Calu3 (cell line): ENCODE data around the gene SV2B. TPM values are rescaled to one million over a fixed set of nuclear protein-coding genes. Genes with fewer than 3 reads are reported as not detected.

Experiments used
- BruUV-seq: library from RNA; stranded (reverse); fragments of 400-500 nt; replicated peaks from 2 replicates; lab custom pipeline; 2021; lab: Mats Ljungman, UMichigan
- CTCF ChIA-PET: fragments of 300-600 bp; sonication (Branson Sonifier 250); formaldehyde crosslinking; loops from one replicate; lab custom pipeline; 2022; ENCODE audit warnings: antibody characterized with exemption; lab: Charles Lee
- DNase-seq: peaks from one replicate; pipeline ENCODE4 v3.0.0; 2022
- H3K27ac Mint-ChIP-seq: one replicate; pipeline ENCODE4 v1.8.0; 2022; ENCODE audit warnings: mixed read lengths; ENCODE audit not compliant: unreplicated experiment
- H3K27me3 Mint-ChIP-seq: one replicate; pipeline ENCODE4 v1.8.0; 2022; ENCODE audit warnings: mixed read lengths; ENCODE audit not compliant: unreplicated experiment
- H3K36me3 Mint-ChIP-seq: one replicate; pipeline ENCODE4 v1.8.0; 2022; ENCODE audit warnings: mild to moderate bottlenecking, moderate library complexity, mixed read lengths; ENCODE audit not compliant: insufficient read depth, unreplicated experiment
- H3K4me1 Mint-ChIP-seq: one replicate; pipeline ENCODE4 v1.8.0; 2022; ENCODE audit warnings: mild to moderate bottlenecking, low read depth, mixed read lengths; ENCODE audit not compliant: unreplicated experiment
- H3K4me3 Mint-ChIP-seq: one replicate; pipeline ENCODE4 v1.8.0; 2022; ENCODE audit warnings: mild to moderate bottlenecking, low read depth, moderate library complexity, mixed read lengths; ENCODE audit not compliant: unreplicated experiment
- H3K9me3 Mint-ChIP-seq: one replicate; pipeline ENCODE4 v1.8.0; 2022; ENCODE audit warnings: low read depth, mixed read lengths; ENCODE audit not compliant: unreplicated experiment
- intact Hi-C: fragments of 100-400 bp; cut with micrococcal nuclease; formaldehyde crosslinking; loops from one replicate; pipeline ENCODE4 v1.10.0; 2022; ENCODE audit not compliant: unreplicated experiment
- total RNA-seq: library from RNA; stranded (reverse); gene quantifications from 2 replicates; pipeline ENCODE4 v1.2.3, GENCODE V29; 2022
- TF ChIP-seq, protein P1 (sequence below): fragments of 200-600 bp; IDR thresholded peaks from one replicate; pipeline ENCODE4 v1.8.0; 2022; ENCODE audit warnings: antibody characterized with exemption; ENCODE audit not compliant: unreplicated experiment

SV2B gene
- total RNA-seq, 1 experiment from 2014 or later: 2.2 TPM

DNA sequence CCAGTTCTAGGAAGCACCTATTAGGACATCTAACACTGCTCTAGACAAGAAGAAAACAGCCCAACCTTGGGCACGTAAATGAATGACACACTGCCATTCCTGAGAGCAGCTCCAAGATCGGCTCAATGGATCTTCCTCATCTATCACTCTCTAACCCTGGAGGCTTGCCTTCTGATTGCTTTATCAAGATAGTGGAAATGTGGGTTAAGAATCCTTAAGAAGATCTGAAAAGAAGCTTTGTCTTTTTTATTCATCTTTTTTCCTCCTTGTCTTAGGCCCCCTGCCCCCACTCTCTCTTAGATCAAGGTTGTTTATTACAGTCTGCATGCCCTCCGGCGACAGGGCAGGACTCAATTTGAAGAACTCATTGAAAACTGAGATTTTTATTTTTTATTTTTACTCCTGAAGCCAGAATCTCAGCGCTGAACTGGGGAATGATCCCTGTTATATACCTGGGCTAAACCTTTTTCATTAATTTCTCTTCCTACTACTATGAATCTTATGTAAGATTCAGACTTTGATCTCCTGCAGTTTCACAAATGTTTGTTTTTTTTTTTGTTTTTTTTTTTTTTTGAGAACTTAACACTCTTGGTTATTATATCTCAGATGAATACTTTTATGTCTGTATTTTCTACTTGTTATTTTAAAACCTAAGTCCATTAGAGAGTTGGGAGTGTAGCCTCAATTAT, 219.5 kb downstream of the SV2B start:
- H3K27ac Mint-ChIP-seq: no peak overlapping the region

DNA sequence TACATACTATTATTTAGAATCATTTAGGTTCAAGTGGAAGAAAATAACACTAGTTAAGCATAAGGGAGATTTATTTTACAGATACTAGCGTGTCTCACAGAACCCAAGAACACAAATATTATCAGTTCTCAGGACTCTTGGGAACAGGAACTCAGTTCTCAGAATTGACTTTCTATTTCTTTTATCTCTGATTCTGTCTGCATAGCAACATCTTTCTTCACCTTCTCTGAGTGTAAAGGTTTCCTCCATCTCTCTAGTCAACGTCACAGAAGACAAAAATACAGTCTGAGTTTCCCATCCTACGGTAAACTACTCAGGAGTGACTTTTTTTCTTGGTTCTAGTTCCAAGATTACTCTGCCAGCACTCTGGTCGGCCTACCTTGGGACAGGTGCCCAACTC, 220.0 kb downstream of the SV2B start:
- CTCF ChIA-PET: no interaction called here
- intact Hi-C loops: no loop called here
- Mint-ChIP-seq H3K4me3 (no peak overlapping the region), H3K9me3 (no peaks in the 10 kb centered on the region), H3K27me3 (no peaks in the 10 kb centered on the region), H3K4me1 (no peaks in the 10 kb centered on the region), H3K27ac (no peak overlapping the region), H3K36me3 (no peaks in the 10 kb centered on the region)
- DNase-seq: no peak
- BruUV-seq: no TSS peak
- TF ChIP-seq, protein P1, sequence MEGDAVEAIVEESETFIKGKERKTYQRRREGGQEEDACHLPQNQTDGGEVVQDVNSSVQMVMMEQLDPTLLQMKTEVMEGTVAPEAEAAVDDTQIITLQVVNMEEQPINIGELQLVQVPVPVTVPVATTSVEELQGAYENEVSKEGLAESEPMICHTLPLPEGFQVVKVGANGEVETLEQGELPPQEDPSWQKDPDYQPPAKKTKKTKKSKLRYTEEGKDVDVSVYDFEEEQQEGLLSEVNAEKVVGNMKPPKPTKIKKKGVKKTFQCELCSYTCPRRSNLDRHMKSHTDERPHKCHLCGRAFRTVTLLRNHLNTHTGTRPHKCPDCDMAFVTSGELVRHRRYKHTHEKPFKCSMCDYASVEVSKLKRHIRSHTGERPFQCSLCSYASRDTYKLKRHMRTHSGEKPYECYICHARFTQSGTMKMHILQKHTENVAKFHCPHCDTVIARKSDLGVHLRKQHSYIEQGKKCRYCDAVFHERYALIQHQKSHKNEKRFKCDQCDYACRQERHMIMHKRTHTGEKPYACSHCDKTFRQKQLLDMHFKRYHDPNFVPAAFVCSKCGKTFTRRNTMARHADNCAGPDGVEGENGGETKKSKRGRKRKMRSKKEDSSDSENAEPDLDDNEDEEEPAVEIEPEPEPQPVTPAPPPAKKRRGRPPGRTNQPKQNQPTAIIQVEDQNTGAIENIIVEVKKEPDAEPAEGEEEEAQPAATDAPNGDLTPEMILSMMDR: no peak

More for the DNA sequence above, 219.5 kb downstream of the SV2B start:
- TF ChIP-seq, protein P1: no peak
- no peak overlapping the region for H3K4me3 Mint-ChIP-seq
- CTCF ChIA-PET: no interaction called here
- DNase-seq: no peak
- intact Hi-C loops: no loop called here
- BruUV-seq: no TSS peak
- H3K27me3 Mint-ChIP-seq: no peaks in the 10 kb centered on the region
- no peaks in the 10 kb centered on the region for H3K9me3 Mint-ChIP-seq
- no peaks in the 10 kb centered on the region for H3K36me3 Mint-ChIP-seq
- H3K4me1 Mint-ChIP-seq: no peaks in the 10 kb centered on the region

DNA sequence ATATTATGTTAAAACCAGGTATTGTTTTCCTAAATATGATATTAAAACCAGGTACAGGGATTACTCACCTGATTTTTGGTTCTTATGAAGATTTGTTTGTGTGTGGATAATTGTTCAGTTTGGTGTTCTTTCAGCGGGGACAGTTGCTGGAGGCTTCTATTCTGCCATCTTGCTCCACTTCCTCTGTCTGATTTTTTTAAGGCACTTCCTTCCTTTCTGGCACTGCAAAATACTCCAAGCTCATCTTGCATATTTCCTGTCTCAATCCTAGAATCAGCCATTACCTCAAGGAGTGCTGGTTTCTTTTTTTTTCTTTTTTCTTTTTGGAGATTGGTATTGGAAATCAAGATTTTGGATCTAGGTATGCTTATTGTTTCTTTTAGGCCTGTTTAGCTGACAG, 229.9 kb downstream of the SV2B start:
- CTCF ChIA-PET: no interaction called here
- H3K27me3 Mint-ChIP-seq: no peaks in the 10 kb centered on the region
- no TSS peak for BruUV-seq
- intact Hi-C loops: no loop called here
- no peaks in the 10 kb centered on the region for H3K4me1 Mint-ChIP-seq
- DNase-seq: no peak
- H3K36me3 Mint-ChIP-seq: no peaks in the 10 kb centered on the region
- no peak overlapping the region for H3K27ac Mint-ChIP-seq
- H3K9me3 Mint-ChIP-seq: peaks cover 4% of the 10 kb centered on the region
- no peak overlapping the region for H3K4me3 Mint-ChIP-seq
- TF ChIP-seq, protein P1: no peak

DNA sequence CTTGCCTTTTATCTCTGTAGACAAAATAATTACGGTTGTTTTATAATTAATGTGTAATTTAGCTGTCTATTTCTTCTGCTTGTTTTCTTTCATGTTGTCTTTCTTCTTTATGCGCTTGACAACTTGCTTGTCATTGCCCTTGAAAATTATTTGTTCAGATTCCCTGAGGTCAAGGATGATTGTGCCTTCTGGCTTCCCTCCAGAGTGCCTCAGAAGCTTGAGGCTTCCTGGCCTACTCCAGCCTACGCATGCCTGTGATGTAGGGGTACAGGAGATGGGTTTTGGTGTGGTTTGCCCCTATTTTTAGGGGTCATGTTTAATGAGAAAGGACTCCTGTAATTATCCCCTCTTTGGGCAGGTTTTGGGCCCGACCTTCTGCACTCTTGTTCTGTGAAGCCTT, 231.5 kb downstream of the SV2B start:
- Mint-ChIP-seq H3K4me1 (no peaks in the 10 kb centered on the region), H3K27me3 (no peaks in the 10 kb centered on the region), H3K9me3 (no peaks in the 10 kb centered on the region), H3K36me3 (no peaks in the 10 kb centered on the region), H3K27ac (no peak overlapping the region), H3K4me3 (no peak overlapping the region)
- intact Hi-C loops: no loop called here
- BruUV-seq: no TSS peak
- TF ChIP-seq, protein P1: no peak
- CTCF ChIA-PET: interaction anchor here (0.6 to 0.9 kb wide), 2 partner anchors 11 to 184 kb away, joined by 3 to 4 read pairs; no protein-coding TSS in a partner anchor
- DNase-seq: no peak
